Breast epithelium (tissue), 4 donors: ENCODE results near the gene ABCC1. TPM values are rescaled to one million over a fixed set of nuclear protein-coding genes. Genes with fewer than 3 reads are reported as not detected.

ENCODE experiments used
- DNase-seq, 2 donors: peaks; one replicate each; pipeline ENCODE4 v3.0.0-alpha.2; 2019; ENCODE audit warnings: low spot score in 2 of 2
- H3K27ac ChIP-seq, 2 donors: fragments of 200-600 bp; sonication (generic) in 1 of 2; one replicate each; pipeline ENCODE4 v1.5.1; 2016 to 2019; ENCODE audit warnings: mild to moderate bottlenecking in 1 of 2
- H3K27me3 ChIP-seq, 2 donors: fragments of 200-600 bp; sonication (generic) in 1 of 2; one replicate each; pipeline versions ENCODE4 v1.5.1 to v1.6.0; 2017 to 2019; ENCODE audit warnings: control low read depth in 1 of 2, mild to moderate bottlenecking in 1 of 2
- H3K36me3 ChIP-seq: fragments of 200-600 bp; one replicate; pipeline ENCODE4 v1.5.1; 2019
- H3K4me1 ChIP-seq, 2 donors: fragments of 200-600 bp; sonication (generic); one replicate each; pipeline ENCODE4 v1.5.1; 2016 to 2019; ENCODE audit warnings: control low read depth in 1 of 2
- H3K4me3 ChIP-seq, 3 donors: fragments of 200-600 bp; sonication (generic); 1 replicate in 2 of 3; 2 replicates in 1 of 3; pipeline ENCODE4 v1.5.1; 2016 to 2019; ENCODE audit warnings: mild to moderate bottlenecking in 3 of 3, moderate library complexity in 2 of 3
- H3K9me3 ChIP-seq, 2 donors: fragments of 200-600 bp; sonication (generic) in 1 of 2; one replicate each; pipeline ENCODE4 v1.5.1; 2016 to 2019; ENCODE audit warnings: control low read depth in 1 of 2
- CTCF ChIP-seq, 3 donors: fragments of 450-650 bp; IDR thresholded peaks; one replicate each; pipeline ENCODE4 v1.5.1; 2016 to 2017; ENCODE audit warnings: antibody characterized with exemption in 3 of 3, mild to moderate bottlenecking in 3 of 3, moderate library complexity in 3 of 3
- POLR2A ChIP-seq: fragments of 450-650 bp; IDR thresholded peaks from one replicate; pipeline ENCODE4 v1.6.1; 2016; ENCODE audit warnings: antibody characterized with exemption, mild to moderate bottlenecking, moderate library complexity
- POLR2AphosphoS5 ChIP-seq, 3 donors: sonication (generic); formaldehyde crosslinking; IDR thresholded peaks; one replicate each; pipeline ENCODE4 v1.6.1; 2017; ENCODE audit warnings: antibody characterized with exemption in 3 of 3
- intact Hi-C: fragments of 100-400 bp; cut with DNase I; formaldehyde crosslinking; loops from one replicate; pipeline ENCODE4 v1.15.1; 2023; ENCODE audit warnings: low total_unique reads
- total RNA-seq, 3 donors: library from RNA; depleted of rRNA; stranded (reverse); fragments of >200 nt; gene quantifications; one replicate each; pipeline ENCODE4 v1.1.0, GENCODE V29; 2016

ABCC1 gene
- total RNA-seq, 3 donors from 2014 or later = 14.6 to 26.9 (median 21.3) TPM

DNA sequence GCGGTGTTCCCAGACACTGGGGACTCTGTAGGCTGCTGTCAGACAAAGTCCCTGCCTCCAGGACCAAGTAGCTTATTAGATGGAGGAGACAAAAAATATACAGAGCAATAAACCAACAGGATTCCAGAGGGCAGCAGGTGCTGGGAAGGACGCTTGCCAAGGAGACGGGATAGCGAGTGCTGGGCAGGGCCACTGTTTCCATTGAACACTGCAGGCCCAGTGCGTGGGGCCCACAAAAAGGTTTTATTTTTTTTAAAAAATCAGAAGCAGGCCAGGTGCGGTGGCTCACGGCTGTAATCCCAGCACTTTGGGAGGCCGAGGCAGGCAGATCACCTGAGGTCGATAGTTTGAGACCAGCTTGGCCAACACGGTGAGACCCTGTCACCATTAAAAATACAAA, 189.6 kb downstream of the ABCC1 start:
- intact Hi-C loops = no loop called here
- Histone ChIP-seq H3K4me3 (no peak overlapping the region), H3K9me3 (no peaks in the 10 kb centered on the region), H3K27ac (no peak overlapping the region), H3K36me3 (no peaks in the 10 kb centered on the region), H3K4me1 (no peaks in the 10 kb centered on the region), H3K27me3 (no peaks in the 10 kb centered on the region)
- no peak for DNase-seq
- TF ChIP-seq POLR2AphosphoS5 (IDR thresholded peaks at IDR 0.05) (no peak), POLR2A (no peak), CTCF (IDR thresholded peaks at IDR 0.05) (no peak)

DNA sequence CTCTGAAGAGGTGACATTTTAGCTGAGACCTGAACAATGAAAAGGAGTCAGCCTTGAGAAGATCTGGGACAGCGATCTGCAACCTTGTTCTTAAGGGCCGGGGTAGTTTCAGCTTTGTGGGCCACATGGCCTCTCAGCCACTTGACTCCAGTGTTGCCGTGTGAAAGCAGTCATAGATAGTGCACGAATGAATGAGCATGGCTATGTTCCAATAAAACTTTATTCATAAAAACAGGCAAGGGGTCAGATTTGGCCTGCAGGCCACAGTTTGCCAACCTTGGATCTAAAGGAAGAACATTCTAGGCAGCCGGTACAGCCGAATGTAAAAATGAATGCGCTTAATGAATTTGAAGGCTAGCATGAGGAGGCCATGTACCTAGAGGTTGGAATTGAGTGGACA, 190.4 kb downstream of the ABCC1 start:
- no peak overlapping the region for H3K4me3 ChIP-seq
- no peaks in the 10 kb centered on the region for H3K4me1 ChIP-seq
- no peaks in the 10 kb centered on the region for H3K27me3 ChIP-seq
- intact Hi-C loops = no loop called here
- H3K27ac ChIP-seq = no peak overlapping the region
- TF ChIP-seq POLR2AphosphoS5 (IDR thresholded peaks at IDR 0.05) = no peak
- TF ChIP-seq CTCF (IDR thresholded peaks at IDR 0.05) = no peak
- no peak for TF ChIP-seq POLR2A
- no peak for DNase-seq
- no peaks in the 10 kb centered on the region for H3K9me3 ChIP-seq
- H3K36me3 ChIP-seq = no peaks in the 10 kb centered on the region

DNA sequence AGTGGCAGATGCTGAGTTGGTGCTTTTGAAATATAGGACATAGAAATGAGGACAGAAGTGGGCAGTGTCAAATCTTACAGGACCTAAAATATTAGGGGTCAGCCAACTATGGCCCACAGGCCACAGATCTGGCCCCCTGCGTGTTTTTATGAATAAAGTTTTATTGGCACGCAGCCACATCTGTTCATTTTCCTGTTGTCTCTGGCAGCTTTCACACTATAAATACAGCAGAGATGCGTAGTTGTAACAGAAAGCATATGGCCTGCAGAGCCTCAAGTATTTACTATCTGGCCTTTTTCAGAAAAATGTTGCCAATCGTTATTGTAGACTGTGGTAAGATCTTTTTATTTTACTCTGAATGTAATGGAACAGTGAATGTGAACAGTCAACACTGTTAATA, 191.1 kb downstream of the ABCC1 start:
- H3K36me3 ChIP-seq = no peaks in the 10 kb centered on the region
- H3K27ac ChIP-seq = no peak overlapping the region
- intact Hi-C loops = no loop called here
- H3K4me1 ChIP-seq = no peaks in the 10 kb centered on the region
- H3K9me3 ChIP-seq = no peaks in the 10 kb centered on the region
- no peaks in the 10 kb centered on the region for H3K27me3 ChIP-seq
- no peak for DNase-seq
- no peak overlapping the region for H3K4me3 ChIP-seq
- TF ChIP-seq POLR2A (no peak), CTCF (IDR thresholded peaks at IDR 0.05) (no peak), POLR2AphosphoS5 (IDR thresholded peaks at IDR 0.05) (no peak)

DNA sequence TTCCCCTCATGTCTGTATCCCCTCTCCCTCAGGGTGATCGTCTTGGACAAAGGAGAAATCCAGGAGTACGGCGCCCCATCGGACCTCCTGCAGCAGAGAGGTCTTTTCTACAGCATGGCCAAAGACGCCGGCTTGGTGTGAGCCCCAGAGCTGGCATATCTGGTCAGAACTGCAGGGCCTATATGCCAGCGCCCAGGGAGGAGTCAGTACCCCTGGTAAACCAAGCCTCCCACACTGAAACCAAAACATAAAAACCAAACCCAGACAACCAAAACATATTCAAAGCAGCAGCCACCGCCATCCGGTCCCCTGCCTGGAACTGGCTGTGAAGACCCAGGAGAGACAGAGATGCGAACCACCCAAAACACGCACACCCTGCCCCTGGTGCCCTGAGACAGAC, 191.7 kb downstream of the ABCC1 start:
- intact Hi-C loops = no loop called here
- no peaks in the 10 kb centered on the region for H3K27me3 ChIP-seq
- no peak overlapping the region for H3K4me3 ChIP-seq
- DNase-seq = no peak
- no peaks in the 10 kb centered on the region for H3K36me3 ChIP-seq
- no peak for TF ChIP-seq CTCF (IDR thresholded peaks at IDR 0.05)
- TF ChIP-seq POLR2AphosphoS5 (IDR thresholded peaks at IDR 0.05) = no peak
- no peak for TF ChIP-seq POLR2A
- no peaks in the 10 kb centered on the region for H3K4me1 ChIP-seq
- H3K9me3 ChIP-seq = no peaks in the 10 kb centered on the region
- no peak overlapping the region for H3K27ac ChIP-seq

- intact Hi-C loops = no loop called here
- Histone ChIP-seq H3K27me3 (no peaks in the 10 kb centered on the region), H3K36me3 (no peaks in the 10 kb centered on the region), H3K4me1 (no peaks in the 10 kb centered on the region), H3K9me3 (no peaks in the 10 kb centered on the region), H3K4me3 (no peak overlapping the region), H3K27ac (no peak overlapping the region)
- TF ChIP-seq POLR2AphosphoS5 (IDR thresholded peaks at IDR 0.05) = no peak
- TF ChIP-seq POLR2A = no peak
- no peak for TF ChIP-seq CTCF (IDR thresholded peaks at IDR 0.05)
- DNase-seq = no peak
Measured at GRCh38 chr16:16141784-16142396, 192.5 kb downstream of the ABCC1 start.
